Measurements from ENCODE around the gene CPLX3.

Gene CPLX3

GRCh38 chr15:74801311-74801997, 25.0 kb upstream of the CPLX3 start:
- TF ChIP-seq CTCF (conservative IDR thresholded peaks at IDR 0.05): no peak
- H3K27ac ChIP-seq: no peak overlapping the region

GRCh38 chr15:74802290-74802689, 24.1 kb upstream of the CPLX3 start:
- TF ChIP-seq CTCF (conservative IDR thresholded peaks at IDR 0.05): no peak
- no peak overlapping the region for H3K27ac ChIP-seq

GRCh38 chr15:74802862-74803447, 23.5 kb upstream of the CPLX3 start:
- H3K27ac ChIP-seq: no peak overlapping the region
- no peak for TF ChIP-seq CTCF (conservative IDR thresholded peaks at IDR 0.05)

- H3K27ac ChIP-seq: no peak overlapping the region
These were observed 21.5 kb upstream of the CPLX3 start for GRCh38 chr15:74804935-74805334.

GRCh38 chr15:74807282-74807681, 19.1 kb upstream of the CPLX3 start:
- no peak for TF ChIP-seq CTCF (conservative IDR thresholded peaks at IDR 0.05)
- H3K27ac ChIP-seq: peak overlapping the region; percentile 38

More at GRCh38 chr15:74804935-74805334, 21.5 kb upstream of the CPLX3 start:
- TF ChIP-seq CTCF (conservative IDR thresholded peaks at IDR 0.05): no peak

GRCh38 chr15:74808078-74808839, 18.2 kb upstream of the CPLX3 start:
- no peak for TF ChIP-seq CTCF (conservative IDR thresholded peaks at IDR 0.05)
- H3K27ac ChIP-seq: peak overlapping the region; percentile 38

GRCh38 chr15:74808840-74809229, 17.6 kb upstream of the CPLX3 start:
- TF ChIP-seq CTCF (conservative IDR thresholded peaks at IDR 0.05): no peak; the same call in 1 of the 2 replicates
- H3K27ac ChIP-seq: no peak overlapping the region; the same call in 1 of the 2 replicates

All from VCaP (cell line).